Stomach (tissue), 4 donors: Measurements from ENCODE around the gene VIT.

Source experiments
- CTCF ChIP-seq, 7 experiments: fragments of 450-650 bp in 4 of 7; fragments of 200-600 bp in 3 of 7; sonication (generic) in 3 of 7; IDR thresholded peaks; one replicate each; pipeline ENCODE4 v1.5.1; 2016 to 2019; ENCODE audit warnings: antibody characterized with exemption in 7 of 7, control low read depth in 2 of 7, mild to moderate bottlenecking in 1 of 7
- EP300 ChIP-seq: sonication (generic); formaldehyde crosslinking; IDR thresholded peaks from one replicate; pipeline ENCODE4 v1.6.1; 2017; ENCODE audit warnings: antibody characterized with exemption
- POLR2AphosphoS5 ChIP-seq, 3 donors: sonication (generic); formaldehyde crosslinking; IDR thresholded peaks; one replicate each; pipeline ENCODE4 v1.6.1; 2016; ENCODE audit warnings: antibody characterized with exemption in 3 of 3

- TF ChIP-seq CTCF (IDR thresholded peaks at IDR 0.05) = no peak
- no peak for TF ChIP-seq EP300
- TF ChIP-seq POLR2AphosphoS5 (IDR thresholded peaks at IDR 0.05) = no peak
Observed at GRCh38 chr2:36702781-36703180, 6.3 kb downstream of the VIT start.
